Esophagus squamous epithelium (tissue), 5 donors: ENCODE measurements around the gene DIPK1B. TPM values are rescaled to one million over a fixed set of nuclear protein-coding genes. Genes with fewer than 3 reads are reported as not detected.

Experiments
- DNase-seq: peaks from one replicate; lab custom pipeline; 2025; lab: John Stamatoyannopoulos, UW
- H3K27ac ChIP-seq, 4 donors: fragments of 200-600 bp; sonication (generic); one replicate each; pipeline ENCODE4 v1.5.1; 2016 to 2019; ENCODE audit warnings: mild to moderate bottlenecking in 1 of 4
- H3K27me3 ChIP-seq, 4 donors: fragments of 200-600 bp; sonication (generic); 1 replicate in 3 of 4; 2 replicates in 1 of 4; pipeline versions ENCODE4 v1.5.1 to v1.6.0; 2017 to 2021; ENCODE audit warnings: antibody characterized with exemption in 1 of 4
- H3K36me3 ChIP-seq, 3 donors: fragments of 200-600 bp; sonication (generic); one replicate each; pipeline ENCODE4 v1.5.1; 2016 to 2019
- H3K4me1 ChIP-seq, 3 donors: fragments of 200-600 bp; sonication (generic); one replicate each; pipeline ENCODE4 v1.5.1; 2017 to 2019
- H3K4me3 ChIP-seq, 4 donors: fragments of 200-600 bp; sonication (generic); 1 replicate in 3 of 4; 2 replicates in 1 of 4; pipeline ENCODE4 v1.5.1; 2016 to 2019; ENCODE audit warnings: mild to moderate bottlenecking in 2 of 4, moderate library complexity in 1 of 4
- H3K9me3 ChIP-seq, 3 donors: fragments of 200-600 bp; sonication (generic); one replicate each; pipeline ENCODE4 v1.5.1; 2016 to 2019
- CTCF ChIP-seq, 6 experiments: fragments of 450-650 bp in 4 of 6; fragments of 200-600 bp in 2 of 6; sonication (generic) in 2 of 6; IDR thresholded peaks; one replicate each; pipeline ENCODE4 v1.5.1; 2016 to 2019; ENCODE audit warnings: antibody characterized with exemption in 6 of 6, mild to moderate bottlenecking in 4 of 6, moderate library complexity in 4 of 6
- POLR2A ChIP-seq, 4 donors: fragments of 450-650 bp; IDR thresholded peaks; one replicate each; pipeline ENCODE4 v1.6.1; 2017; ENCODE audit warnings: antibody characterized with exemption in 4 of 4, mild to moderate bottlenecking in 4 of 4, moderate library complexity in 3 of 4
- WGBS, 2 donors: methylation state at CpG; one replicate each; pipeline ENCODE4 v1.1.5; 2018; 5-methylcytosine and 5-hydroxymethylcytosine counted together
- intact Hi-C: fragments of 100-400 bp; cut with DNase I; formaldehyde crosslinking; loops from one replicate; pipeline ENCODE4 v1.15.0; 2022
- total RNA-seq, 4 donors: library from RNA; depleted of rRNA; stranded (reverse); fragments of >200 nt; gene quantifications; one replicate each; pipeline ENCODE4 v1.1.0, GENCODE V29; 2016
- donor health status: DM: yes; HTN: yes; CAD: no.

Gene DIPK1B
- total RNA-seq = 1 to 10 TPM in 3 of 4 donors, under 1 TPM in 1; 0.48 to 6.3 (median 1.1) TPM

GRCh38 chr9:136711751-136712689 is at the start of gene DIPK1B:
Gene DIPK1B (plus strand): TSS chr9:136712572. CDS start chr9:136712666, 94 bp downstream.
- DNase-seq = no peak
- Histone ChIP-seq H3K9me3 (no peaks in the 10 kb centered on the region), H3K4me1 (peaks cover 7 to 40% (median 12%) of the 10 kb centered on the region in 3 donors), H3K27ac (peak within 1 kb of the TSS; percentile 31 to 75 (median 50)), H3K4me3 (peak within 1 kb of the TSS; percentile 19 to 68 (median 48)), H3K36me3 (no peaks in the 10 kb centered on the region), H3K27me3 (peaks cover 0 to 64% (median 3%) of the 10 kb centered on the region in 4 donors)
- WGBS, 2 donors = 7% methylated on average over 14 to 15 of the region's 119 CpGs
- intact Hi-C loops = no loop called here
- TF ChIP-seq CTCF (IDR thresholded peaks at IDR 0.05) = no peak
- no peak for TF ChIP-seq POLR2A (IDR thresholded peaks at IDR 0.05)

GRCh38 chr9:136662656-136663581 is 49.5 kb upstream of the DIPK1B start, which contains the start of gene EGFL7:
Gene EGFL7 (plus strand): TSS chr9:136662916. CDS start chr9:136668283, 5,367 bp downstream.
- peak within 1 kb of the TSS; percentile 31 to 65 (median 48) for H3K4me3 ChIP-seq
- peaks cover 4 to 30% (median 7%) of the 10 kb centered on the region in 3 donors for H3K4me1 ChIP-seq
- WGBS, 2 donors = 45 to 64% methylated on average over 8 to 9 of the region's 38 CpGs
- intact Hi-C loops = no loop called here
- H3K9me3 ChIP-seq = no peaks in the 10 kb centered on the region
- no peak for DNase-seq
- H3K36me3 ChIP-seq = peaks cover 0 to 7% (median 0%) of the 10 kb centered on the region in 3 donors
- TF ChIP-seq CTCF (IDR thresholded peaks at IDR 0.05) = no peak
- TF ChIP-seq POLR2A (IDR thresholded peaks at IDR 0.05) = peak in 2 of 4 donors; percentile 46 to 74
- peak within 1 kb of the TSS; percentile 64 to 84 (median 73) for H3K27ac ChIP-seq
- H3K27me3 ChIP-seq = peaks cover 0 to 96% (median 2%) of the 10 kb centered on the region in 4 donors

- no peak for TF ChIP-seq CTCF (IDR thresholded peaks at IDR 0.05)
- TF ChIP-seq POLR2A (IDR thresholded peaks at IDR 0.05) = no peak
- intact Hi-C loops = no loop called here
- Histone ChIP-seq H3K4me1 (peaks cover 4 to 34% (median 7%) of the 10 kb centered on the region in 3 donors), H3K9me3 (no peaks in the 10 kb centered on the region), H3K36me3 (peaks cover 0 to 7% (median 0%) of the 10 kb centered on the region in 3 donors), H3K4me3 (peak overlapping the region; percentile 31 to 65 (median 48)), H3K27me3 (peaks cover 0 to 96% (median 0%) of the 10 kb centered on the region in 4 donors), H3K27ac (peak overlapping the region; percentile 64 to 84 (median 73))
- whole genome bisulfite sequencing, 2 donors = 69% methylated on average over 3 of the region's 27 CpGs; no CpG with 5 or more reads in 1 of the 2 donors
- DNase-seq = no peak
These were observed 48.1 kb upstream of the DIPK1B start for GRCh38 chr9:136664000-136664915.

- intact Hi-C loops = no loop called here
These were observed 47.2 kb upstream of the DIPK1B start for GRCh38 chr9:136665111-136665703.

More at GRCh38 chr9:136665111-136665703, 47.2 kb upstream of the DIPK1B start:
- Histone ChIP-seq H3K27ac (peak overlapping the region; percentile 31 to 84 (median 73)), H3K27me3 (peaks cover 0 to 96% (median 3%) of the 10 kb centered on the region in 4 donors), H3K4me1 (peaks cover 4 to 28% (median 7%) of the 10 kb centered on the region in 3 donors), H3K36me3 (peaks cover 0 to 7% (median 0%) of the 10 kb centered on the region in 3 donors), H3K4me3 (peak overlapping the region; percentile 31 to 65 (median 48)), H3K9me3 (no peaks in the 10 kb centered on the region)
- no CpG with 5 or more reads among the region's 49 CpGs for WGBS, 2 donors
- TF ChIP-seq POLR2A (IDR thresholded peaks at IDR 0.05) = no peak
- TF ChIP-seq CTCF (IDR thresholded peaks at IDR 0.05) = peak in 4 of 6 experiments; percentile 4 to 42 (median 20)
- no peak for DNase-seq
